GM18502 (cell line): ENCODE data around the gene TMOD1.

Experiments
- ATAC-seq: cut with Tn5 transposase; IDR thresholded peaks from one replicate; pipeline ENCODE4 v1.9.1; 2021; ENCODE audit warnings: mild to moderate bottlenecking; ENCODE audit not compliant: unreplicated experiment, poor library complexity

The TMOD1 gene

GRCh38 chr9:97515662-97516061 lies 14.2 kb downstream of the TMOD1 start:
- ATAC-seq = no peak

- no peak for ATAC-seq
Observed at GRCh38 chr9:97516111-97516510, 14.6 kb downstream of the TMOD1 start.

- no peak for ATAC-seq
Observed at GRCh38 chr9:97517331-97518089, 16.0 kb downstream of the TMOD1 start.

- ATAC-seq = no peak
Observed at GRCh38 chr9:97518166-97518908, 16.9 kb downstream of the TMOD1 start.

- no peak for ATAC-seq
Observed at GRCh38 chr9:97518909-97519307, 17.4 kb downstream of the TMOD1 start.

- ATAC-seq = no peak
Observed at GRCh38 chr9:97519441-97519970, 18.0 kb downstream of the TMOD1 start.

GRCh38 chr9:97521576-97522333 lies 20.3 kb downstream of the TMOD1 start:
- no peak for ATAC-seq

- no peak for ATAC-seq
Observed at GRCh38 chr9:97524424-97524823, 23.0 kb downstream of the TMOD1 start.

GRCh38 chr9:97525451-97525850 lies 24.0 kb downstream of the TMOD1 start:
- ATAC-seq = no peak

- ATAC-seq = no peak
Observed at GRCh38 chr9:97526895-97527575, 25.6 kb downstream of the TMOD1 start.

GRCh38 chr9:97527626-97528528 lies 26.4 kb downstream of the TMOD1 start:
- ATAC-seq = no peak

GRCh38 chr9:97528529-97529230 lies 27.2 kb downstream of the TMOD1 start:
- ATAC-seq = no peak

GRCh38 chr9:97529363-97530076 lies 28.1 kb downstream of the TMOD1 start:
- peak; percentile 81 for ATAC-seq

- ATAC-seq = no peak
Observed at GRCh38 chr9:97531888-97532376, 30.5 kb downstream of the TMOD1 start.

GRCh38 chr9:97534185-97534584 lies 32.7 kb downstream of the TMOD1 start:
- ATAC-seq = no peak

GRCh38 chr9:97534961-97535594 lies 33.6 kb downstream of the TMOD1 start:
- no peak for ATAC-seq

GRCh38 chr9:97535771-97536170 lies 34.3 kb downstream of the TMOD1 start:
- no peak for ATAC-seq
